Suprapubic skin (tissue), 3 donors: ENCODE results near the gene ZMYND19.

Experiments used
- POLR2A ChIP-seq, 2 donors: fragments of 450-650 bp; IDR thresholded peaks; one replicate each; pipeline ENCODE4 v1.6.1; 2017; ENCODE audit warnings: antibody characterized with exemption in 2 of 2, mild to moderate bottlenecking in 2 of 2, moderate library complexity in 2 of 2
- TF ChIP-seq, protein P1 (sequence below), 2 donors: fragments of 200-600 bp in 1 of 2; fragments of 450-650 bp in 1 of 2; sonication (generic) in 1 of 2; IDR thresholded peaks; one replicate each; pipeline ENCODE4 v1.5.1; 2016 to 2019; ENCODE audit warnings: antibody characterized with exemption in 2 of 2, mild to moderate bottlenecking in 1 of 2, moderate library complexity in 1 of 2

DNA sequence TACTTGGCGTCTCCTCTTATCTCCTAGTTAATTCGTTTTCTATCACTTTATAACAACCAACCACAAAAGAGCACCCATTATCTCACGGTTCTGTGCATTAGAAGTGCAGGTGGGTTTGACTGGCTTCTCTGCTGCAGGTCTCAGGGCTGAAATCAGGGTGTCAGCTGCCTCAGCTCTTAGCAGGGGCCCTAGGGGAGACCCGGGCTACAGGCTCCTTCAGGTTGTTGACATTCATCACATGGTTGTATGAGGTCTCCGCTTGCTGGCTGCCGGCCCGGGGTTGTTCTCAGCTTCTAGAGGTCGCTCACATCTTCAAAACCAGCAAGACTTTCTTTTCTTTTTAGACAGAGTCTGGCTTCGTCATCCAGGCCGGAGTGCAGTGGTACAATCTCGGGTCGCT is 2.9 kb upstream of the ZMYND19 start:
- no peak for TF ChIP-seq POLR2A (IDR thresholded peaks at IDR 0.05)
- TF ChIP-seq, protein P1, sequence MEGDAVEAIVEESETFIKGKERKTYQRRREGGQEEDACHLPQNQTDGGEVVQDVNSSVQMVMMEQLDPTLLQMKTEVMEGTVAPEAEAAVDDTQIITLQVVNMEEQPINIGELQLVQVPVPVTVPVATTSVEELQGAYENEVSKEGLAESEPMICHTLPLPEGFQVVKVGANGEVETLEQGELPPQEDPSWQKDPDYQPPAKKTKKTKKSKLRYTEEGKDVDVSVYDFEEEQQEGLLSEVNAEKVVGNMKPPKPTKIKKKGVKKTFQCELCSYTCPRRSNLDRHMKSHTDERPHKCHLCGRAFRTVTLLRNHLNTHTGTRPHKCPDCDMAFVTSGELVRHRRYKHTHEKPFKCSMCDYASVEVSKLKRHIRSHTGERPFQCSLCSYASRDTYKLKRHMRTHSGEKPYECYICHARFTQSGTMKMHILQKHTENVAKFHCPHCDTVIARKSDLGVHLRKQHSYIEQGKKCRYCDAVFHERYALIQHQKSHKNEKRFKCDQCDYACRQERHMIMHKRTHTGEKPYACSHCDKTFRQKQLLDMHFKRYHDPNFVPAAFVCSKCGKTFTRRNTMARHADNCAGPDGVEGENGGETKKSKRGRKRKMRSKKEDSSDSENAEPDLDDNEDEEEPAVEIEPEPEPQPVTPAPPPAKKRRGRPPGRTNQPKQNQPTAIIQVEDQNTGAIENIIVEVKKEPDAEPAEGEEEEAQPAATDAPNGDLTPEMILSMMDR (IDR thresholded peaks at IDR 0.05): no peak
